MCF 10A (cell line): ENCODE results near the gene PLXNC1. TPM values are rescaled to one million over a fixed set of nuclear protein-coding genes. Genes with fewer than 3 reads are reported as not detected.

ENCODE experiments used
- BruUV-seq: library from RNA; stranded (reverse); fragments of 400-500 nt; replicated peaks from 2 replicates; lab custom pipeline; 2021; lab: Mats Ljungman, UMichigan
- CTCF ChIA-PET: fragments of 300-600 bp; sonication (Branson Sonifier 250); formaldehyde crosslinking; extraction: SDS; loops from one replicate; lab custom pipeline; 2021; ENCODE audit warnings: antibody characterized with exemption, inconsistent platforms; lab: Yijun Ruan, JAX
- POLR2A ChIA-PET: fragments of 300-600, 350-650 bp; sonication (Branson Sonifier 250); formaldehyde crosslinking; extraction: SDS; loops from one replicate; lab custom pipeline; 2020; ENCODE audit warnings: antibody characterized with exemption, inconsistent platforms; lab: Yijun Ruan, JAX
- DNase-seq: peaks from one replicate; pipeline ENCODE4 v3.0.0-alpha.2; 2018; ENCODE audit not compliant: unreplicated experiment
- H3K27ac Mint-ChIP-seq: one replicate; pipeline ENCODE4 v1.8.0; 2022; ENCODE audit warnings: mild to moderate bottlenecking, low read depth, mixed read lengths; ENCODE audit not compliant: unreplicated experiment
- H3K27me3 Mint-ChIP-seq: one replicate; pipeline ENCODE4 v1.8.0; 2022; ENCODE audit warnings: mixed read lengths; ENCODE audit not compliant: insufficient read depth, unreplicated experiment
- H3K36me3 Mint-ChIP-seq: one replicate; pipeline ENCODE4 v1.8.0; 2022; ENCODE audit warnings: mild to moderate bottlenecking, moderate library complexity, mixed read lengths; ENCODE audit not compliant: insufficient read depth, unreplicated experiment
- H3K4me1 Mint-ChIP-seq: one replicate; pipeline ENCODE4 v1.8.0; 2022; ENCODE audit warnings: mixed read lengths; ENCODE audit not compliant: insufficient read depth, unreplicated experiment
- H3K4me3 Mint-ChIP-seq: one replicate; pipeline ENCODE4 v1.8.0; 2022; ENCODE audit warnings: mild to moderate bottlenecking, moderate library complexity, mixed read lengths; ENCODE audit not compliant: unreplicated experiment
- H3K9me3 Mint-ChIP-seq: one replicate; pipeline ENCODE4 v1.8.0; 2022; ENCODE audit warnings: mixed read lengths; ENCODE audit not compliant: unreplicated experiment
- intact Hi-C: fragments of 100-400 bp; cut with micrococcal nuclease; formaldehyde crosslinking; loops from 2 replicates; pipeline ENCODE4 v1.14.1; 2022
- total RNA-seq: library from RNA; stranded (reverse); gene quantifications from 2 replicates; pipeline ENCODE4 v1.2.3, GENCODE V29; 2022
- TF ChIP-seq, protein P1 (sequence below): fragments of 200-600 bp; IDR thresholded peaks from one replicate; pipeline ENCODE4 v1.8.0; 2022; ENCODE audit warnings: antibody characterized with exemption, mild to moderate bottlenecking; ENCODE audit not compliant: unreplicated experiment

PLXNC1 gene
- total RNA-seq, 1 experiment from 2014 or later, result 2.4 TPM

- no peak for DNase-seq
- TF ChIP-seq, protein P1, sequence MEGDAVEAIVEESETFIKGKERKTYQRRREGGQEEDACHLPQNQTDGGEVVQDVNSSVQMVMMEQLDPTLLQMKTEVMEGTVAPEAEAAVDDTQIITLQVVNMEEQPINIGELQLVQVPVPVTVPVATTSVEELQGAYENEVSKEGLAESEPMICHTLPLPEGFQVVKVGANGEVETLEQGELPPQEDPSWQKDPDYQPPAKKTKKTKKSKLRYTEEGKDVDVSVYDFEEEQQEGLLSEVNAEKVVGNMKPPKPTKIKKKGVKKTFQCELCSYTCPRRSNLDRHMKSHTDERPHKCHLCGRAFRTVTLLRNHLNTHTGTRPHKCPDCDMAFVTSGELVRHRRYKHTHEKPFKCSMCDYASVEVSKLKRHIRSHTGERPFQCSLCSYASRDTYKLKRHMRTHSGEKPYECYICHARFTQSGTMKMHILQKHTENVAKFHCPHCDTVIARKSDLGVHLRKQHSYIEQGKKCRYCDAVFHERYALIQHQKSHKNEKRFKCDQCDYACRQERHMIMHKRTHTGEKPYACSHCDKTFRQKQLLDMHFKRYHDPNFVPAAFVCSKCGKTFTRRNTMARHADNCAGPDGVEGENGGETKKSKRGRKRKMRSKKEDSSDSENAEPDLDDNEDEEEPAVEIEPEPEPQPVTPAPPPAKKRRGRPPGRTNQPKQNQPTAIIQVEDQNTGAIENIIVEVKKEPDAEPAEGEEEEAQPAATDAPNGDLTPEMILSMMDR, result no peak
- intact Hi-C loops, result no loop called here
- no peaks in the 10 kb centered on the region for H3K9me3 Mint-ChIP-seq
- H3K27ac Mint-ChIP-seq, result no peak overlapping the region
- no peak overlapping the region for H3K4me3 Mint-ChIP-seq
- H3K36me3 Mint-ChIP-seq, result no peaks in the 10 kb centered on the region
- H3K4me1 Mint-ChIP-seq, result no peaks in the 10 kb centered on the region
- ChIA-PET CTCF (no interaction called here), POLR2A (interaction anchor here (0.7 kb wide), 1 partner anchor 18 kb away, joined by 3 read pairs; no protein-coding TSS in a partner anchor)
- H3K27me3 Mint-ChIP-seq, result peaks cover 26% of the 10 kb centered on the region
- BruUV-seq, result no TSS peak
These were observed 96.1 kb downstream of the PLXNC1 start for GRCh38 chr12:94244165-94245133.

DNA sequence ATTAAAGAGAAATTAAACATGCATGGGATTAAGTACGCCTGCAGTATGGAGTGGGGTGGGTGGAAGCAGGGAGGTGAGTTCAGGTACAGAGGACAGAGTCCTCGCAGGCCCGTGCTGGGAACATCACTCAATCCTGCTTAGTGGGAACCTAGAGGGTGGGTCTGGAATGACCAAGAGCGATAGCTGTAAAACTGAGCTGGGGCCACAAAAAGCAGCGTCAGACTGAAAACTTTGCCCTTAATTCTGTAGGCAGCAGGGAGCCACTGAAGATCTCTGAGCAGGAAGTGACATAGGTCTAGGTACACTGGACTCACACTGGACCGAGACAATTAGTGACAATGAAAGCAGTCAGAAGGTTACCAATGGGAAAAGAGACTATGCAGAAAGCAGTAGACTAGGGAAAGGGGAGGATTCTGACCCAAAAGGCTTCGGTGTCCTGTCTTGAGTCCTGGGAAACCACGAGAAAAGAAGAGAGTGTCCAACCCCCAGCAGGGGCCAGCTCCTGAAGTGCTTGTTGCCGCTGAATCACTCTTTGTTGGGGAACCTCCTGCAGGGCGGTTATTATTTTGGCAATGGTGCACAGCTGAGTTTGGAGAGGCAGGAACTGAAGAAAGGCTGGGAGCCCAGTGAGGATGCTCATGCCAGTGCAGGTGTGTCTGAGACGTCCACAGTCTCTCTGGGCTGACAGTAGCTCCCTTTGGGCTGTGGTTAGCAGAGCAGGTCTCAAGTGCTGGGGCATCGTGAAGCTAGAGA is 97.4 kb downstream of the PLXNC1 start:
- POLR2A ChIA-PET, result interaction anchor here (0.6 kb wide), 1 partner anchor 558 kb away, joined by 3 read pairs; no protein-coding TSS in a partner anchor
- CTCF ChIA-PET, result interaction anchor here (0.6 kb wide), 1 partner anchor 354 kb away, joined by 4 read pairs; no protein-coding TSS in a partner anchor
- BruUV-seq, result no TSS peak
- TF ChIP-seq, protein P1, result no peak
- Mint-ChIP-seq H3K4me1 (no peaks in the 10 kb centered on the region), H3K27ac (no peak overlapping the region), H3K36me3 (no peaks in the 10 kb centered on the region), H3K9me3 (no peaks in the 10 kb centered on the region), H3K27me3 (peaks cover 22% of the 10 kb centered on the region), H3K4me3 (no peak overlapping the region)
- intact Hi-C loops, result no loop called here
- no peak for DNase-seq

DNA sequence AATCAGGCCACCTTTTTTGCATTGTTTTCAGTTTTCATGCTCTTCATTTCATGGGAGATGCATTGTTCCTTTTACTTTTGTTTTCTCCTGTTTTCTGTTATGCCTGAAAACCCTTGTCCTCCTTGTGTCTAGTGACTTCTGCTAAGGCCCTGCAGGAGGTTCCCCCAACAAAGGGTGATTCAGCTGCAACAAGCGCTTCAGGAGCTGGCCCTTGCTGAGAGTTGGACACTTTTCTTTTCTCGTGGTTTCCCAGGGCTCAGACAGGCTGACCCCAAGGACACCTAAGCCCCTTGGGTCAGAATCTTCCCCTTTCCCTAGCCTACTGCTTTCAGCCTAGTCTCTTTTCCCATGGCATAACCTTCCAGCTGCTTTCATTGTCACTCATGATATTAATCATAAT is 98.9 kb downstream of the PLXNC1 start:
- TF ChIP-seq, protein P1, result no peak
- no peak overlapping the region for H3K27ac Mint-ChIP-seq
- DNase-seq, result no peak
- no TSS peak for BruUV-seq
- intact Hi-C loops, result no loop called here
- no peaks in the 10 kb centered on the region for H3K36me3 Mint-ChIP-seq
- ChIA-PET POLR2A (no interaction called here), CTCF (no interaction called here)
- no peaks in the 10 kb centered on the region for H3K9me3 Mint-ChIP-seq
- H3K27me3 Mint-ChIP-seq, result peaks cover 11% of the 10 kb centered on the region
- no peaks in the 10 kb centered on the region for H3K4me1 Mint-ChIP-seq
- no peak overlapping the region for H3K4me3 Mint-ChIP-seq

DNA sequence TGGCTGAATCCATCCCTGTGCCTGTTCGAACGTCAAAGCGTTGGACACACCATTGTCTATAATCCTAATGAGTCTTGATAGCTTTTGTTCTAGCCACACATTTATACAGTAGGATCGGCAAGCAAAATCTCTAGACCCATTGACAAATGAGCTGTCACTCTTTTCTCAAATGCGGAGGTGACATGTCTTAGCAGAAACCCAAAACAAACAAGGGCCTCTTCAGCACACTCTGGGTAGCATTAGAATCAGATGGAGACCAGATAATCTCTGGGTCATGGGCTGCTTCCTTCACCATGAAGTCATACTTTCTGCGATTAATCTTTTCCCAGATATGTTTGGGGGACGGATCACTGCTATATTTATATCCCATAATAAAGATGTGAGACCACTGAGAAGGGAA is 100.2 kb downstream of the PLXNC1 start:
- H3K27ac Mint-ChIP-seq, result no peak overlapping the region
- TF ChIP-seq, protein P1, result no peak
- no peak for DNase-seq
- peaks cover 11% of the 10 kb centered on the region for H3K27me3 Mint-ChIP-seq
- intact Hi-C loops, result no loop called here
- ChIA-PET POLR2A (no interaction called here), CTCF (interaction anchor here (0.7 to 1.1 kb wide), 2 partner anchors 104 to 296 kb away, joined by 3 read pairs; no protein-coding TSS in a partner anchor)
- no TSS peak for BruUV-seq
- H3K4me3 Mint-ChIP-seq, result no peak overlapping the region
- no peaks in the 10 kb centered on the region for H3K36me3 Mint-ChIP-seq
- H3K4me1 Mint-ChIP-seq, result no peaks in the 10 kb centered on the region
- no peaks in the 10 kb centered on the region for H3K9me3 Mint-ChIP-seq
